Endometrial microvascular endothelial cells (primary cell): ENCODE results near the gene C9orf78. TPM values are rescaled to one million over a fixed set of nuclear protein-coding genes. Genes with fewer than 3 reads are reported as not detected.

Experiments
- in situ Hi-C: cut with HindIII; loops from 2 replicates; pipeline ENCODE4 v1.10.0; 2017; ENCODE audit warnings: low sequenced_read_pairs, low pct_unique_long_range_greater_than_20kb; ENCODE audit errors: inconsistent ontology term
- total RNA-seq: library from RNA; depleted of rRNA; stranded (reverse); fragments of >200 nt; gene quantifications from one replicate; pipeline ENCODE4 v1.2.3, GENCODE V29; 2015; ENCODE audit errors: inconsistent ontology term

The C9orf78 gene
- total RNA-seq, 1 donor from 2014 or later, result 45.3 TPM

- in situ Hi-C loops, result no loop called here
Measured at GRCh38 chr9:129850821-129851550, 15.9 kb upstream of the C9orf78 start.

- in situ Hi-C loops, result no loop called here
Measured at GRCh38 chr9:129849901-129850300, 14.8 kb upstream of the C9orf78 start.

- in situ Hi-C loops, result no loop called here
Measured at GRCh38 chr9:129848712-129849441, 13.8 kb upstream of the C9orf78 start.

DNA sequence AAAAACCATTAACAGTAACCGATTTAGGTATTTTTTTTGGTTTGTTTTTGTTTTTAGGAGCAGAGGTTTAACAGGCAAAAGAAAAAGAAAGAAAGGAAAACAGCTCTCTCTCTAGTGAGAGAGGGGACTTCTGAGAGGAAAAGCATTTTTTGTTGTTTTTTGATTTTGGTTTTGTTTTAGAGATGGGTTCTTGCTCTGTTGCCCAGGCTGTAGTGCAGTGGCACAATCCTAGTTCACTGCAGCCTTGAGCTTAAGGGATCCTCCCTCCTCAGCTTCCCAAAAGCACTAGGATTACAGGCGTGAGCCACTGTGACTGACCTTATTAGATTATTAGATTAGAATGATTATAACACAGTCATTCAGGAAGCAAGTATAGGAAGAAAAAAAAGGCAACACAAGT, 10.3 kb upstream of the C9orf78 start:
- in situ Hi-C loops, result no loop called here

DNA sequence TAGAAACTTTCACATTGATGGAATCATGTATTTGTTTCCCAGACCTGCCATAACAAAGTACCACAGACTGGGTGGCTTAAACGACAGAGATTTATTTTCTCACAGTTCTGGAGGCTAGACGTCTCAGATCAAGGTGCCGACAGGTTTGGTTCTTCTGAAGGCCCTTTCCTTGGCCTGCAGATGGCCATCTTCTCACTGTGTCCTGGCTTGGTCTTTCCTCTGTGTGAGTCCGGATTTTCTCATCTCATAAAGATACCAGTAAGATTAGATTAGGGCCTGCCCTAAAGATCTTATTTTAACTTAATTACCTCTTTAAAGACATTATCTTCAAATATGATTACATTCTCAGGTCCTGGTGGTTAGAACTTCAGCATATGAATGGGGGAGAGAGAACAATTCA, 6.0 kb upstream of the C9orf78 start:
- in situ Hi-C loops, result no loop called here

DNA sequence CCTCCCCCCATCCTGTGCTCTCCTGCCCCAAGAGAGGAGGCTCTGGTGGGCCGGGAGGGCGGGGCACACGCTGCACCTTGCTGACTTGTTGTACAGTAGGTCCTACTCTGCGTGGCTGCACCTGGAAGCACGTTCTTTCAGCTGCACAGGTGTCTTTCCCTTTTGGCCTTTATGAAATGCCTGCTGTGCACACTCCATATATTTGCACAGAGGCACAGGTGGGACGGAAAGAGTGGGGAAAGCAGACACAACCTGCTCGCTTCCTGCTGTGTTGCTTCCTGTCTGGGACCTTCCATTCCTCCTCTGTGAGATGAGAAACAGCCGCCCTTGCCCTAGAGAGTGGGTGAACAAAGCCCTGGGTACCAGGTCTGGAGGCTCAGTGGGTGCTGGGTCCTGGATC, 5.0 kb upstream of the C9orf78 start:
- in situ Hi-C loops, result no loop called here

GRCh38 chr9:129839324-129840023, 4.4 kb upstream of the C9orf78 start:
- in situ Hi-C loops, result no loop called here

DNA sequence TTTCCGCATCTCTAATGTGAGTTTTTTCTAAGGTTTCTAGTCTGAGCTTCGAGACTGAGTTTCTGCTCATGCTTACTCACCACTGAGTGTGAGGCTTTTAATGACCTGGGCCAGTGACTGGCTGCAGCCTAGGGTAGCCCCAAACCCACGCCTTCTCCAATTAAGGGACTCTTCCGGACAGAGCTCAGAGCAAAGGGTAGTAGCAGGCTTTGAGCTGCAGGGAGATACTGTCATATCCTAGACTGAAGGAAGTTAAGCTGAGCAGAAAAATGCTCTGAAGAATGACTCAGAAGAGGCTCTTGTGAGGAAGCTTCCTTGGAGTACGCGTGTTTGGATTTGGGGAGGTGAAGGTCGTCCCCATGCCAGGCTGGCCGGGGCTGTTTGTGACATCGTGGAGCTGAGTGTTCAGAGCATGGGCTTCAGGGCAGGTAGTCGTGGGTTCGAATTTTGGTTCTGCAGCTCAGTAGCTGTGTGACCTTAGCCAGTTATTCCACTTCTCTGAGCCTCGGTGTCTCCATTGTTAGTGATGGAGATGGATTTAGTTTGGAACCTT, 3.7 kb upstream of the C9orf78 start:
- in situ Hi-C loops, result no loop called here

DNA sequence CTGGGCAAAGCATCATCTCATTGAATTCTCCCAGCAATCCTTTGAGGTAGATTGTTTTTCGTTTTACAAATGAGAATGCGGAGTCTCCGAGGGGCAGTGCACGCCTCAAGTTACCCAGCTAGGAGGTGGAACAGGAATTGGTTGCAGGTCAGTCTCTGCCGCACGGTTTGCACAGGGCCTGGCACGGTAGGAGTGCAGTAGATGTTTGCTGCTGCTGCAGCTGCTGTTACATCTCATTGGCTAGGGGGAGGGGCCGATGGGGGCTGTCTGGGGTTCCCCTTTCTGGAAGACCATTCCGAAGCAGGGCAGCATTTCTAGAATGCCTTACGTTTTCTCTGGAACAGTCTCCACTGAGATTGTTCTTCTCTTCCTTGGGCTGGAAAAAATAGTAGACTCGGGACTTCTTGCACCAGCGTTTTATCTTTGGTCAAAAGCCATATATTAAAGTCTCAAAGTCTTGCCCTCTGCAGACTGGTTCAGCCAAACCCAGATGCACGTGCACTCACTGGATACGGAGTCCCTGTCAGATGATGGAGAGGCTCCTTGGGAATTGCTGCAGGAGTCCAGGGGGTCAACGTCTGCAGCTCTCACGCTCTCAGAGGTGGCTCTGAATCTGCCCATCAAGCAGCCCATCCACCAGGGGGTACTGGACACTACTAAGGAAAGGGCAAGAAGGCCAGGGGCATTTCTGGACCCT, 1.4 kb upstream of the C9orf78 start:
- in situ Hi-C loops, result no loop called here

DNA sequence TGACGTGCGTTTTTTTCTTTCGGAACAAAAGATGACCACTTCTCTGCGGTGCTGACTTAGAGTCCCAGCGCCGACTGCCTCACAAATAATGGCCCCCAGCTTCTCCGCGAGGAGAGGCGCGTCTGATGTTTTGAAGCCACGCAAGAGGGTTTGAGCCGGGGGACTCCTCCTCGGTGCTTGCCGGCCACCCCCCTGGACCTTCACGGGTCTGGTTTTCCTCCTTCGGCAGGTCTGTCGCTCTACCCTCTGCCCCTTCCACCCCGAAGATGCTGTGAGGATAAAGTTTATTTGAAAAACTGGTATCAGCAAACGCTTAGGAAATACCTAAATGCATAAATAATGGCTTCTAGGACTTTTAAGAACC, 767 bp upstream of the C9orf78 start:
- in situ Hi-C loops, result no loop called here

GRCh38 chr9:129834489-129835127, 467 bp downstream of the C9orf78 start:
- in situ Hi-C loops, result no loop called here

- in situ Hi-C loops, result no loop called here
Measured at GRCh38 chr9:129832982-129833381, 2.1 kb downstream of the C9orf78 start.

DNA sequence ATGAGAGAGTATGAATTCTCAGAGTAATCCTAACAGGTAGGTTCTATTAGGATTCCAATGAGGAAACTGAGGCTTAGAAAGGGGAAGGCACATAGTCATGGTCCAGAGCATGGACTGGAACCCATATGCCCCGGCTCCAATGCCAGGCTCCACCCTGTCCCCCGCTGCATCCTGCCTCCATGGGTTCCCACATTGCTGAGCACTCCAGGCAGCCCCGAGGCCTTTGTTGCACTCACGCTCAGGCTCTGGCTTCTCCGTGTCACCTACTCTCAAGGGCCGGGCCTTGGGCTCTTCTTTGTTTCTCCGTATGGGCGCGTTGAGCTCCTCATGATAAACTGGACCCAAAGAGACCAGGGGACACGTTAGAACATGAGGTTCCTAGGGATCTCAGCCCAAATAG, 6.1 kb downstream of the C9orf78 start:
- in situ Hi-C loops, result no loop called here

DNA sequence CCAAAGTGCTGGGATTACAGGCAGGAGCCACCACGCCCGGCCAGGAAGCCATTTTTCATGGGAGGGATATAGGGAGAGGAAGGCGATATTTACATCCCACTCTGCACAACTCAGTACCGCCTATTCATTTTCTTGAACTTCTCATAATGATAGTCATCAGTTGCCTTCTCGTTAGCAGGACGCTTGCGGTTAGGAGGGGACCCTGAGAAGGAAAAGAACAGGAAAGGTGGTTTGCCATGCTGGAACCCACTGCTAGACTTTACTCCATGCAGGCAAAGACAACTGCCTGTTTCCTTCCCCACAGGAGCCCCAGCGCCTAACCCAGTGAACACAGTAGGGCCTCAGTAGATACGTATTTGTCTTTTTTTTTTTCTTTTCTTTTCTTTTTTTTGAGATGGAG, 7.0 kb downstream of the C9orf78 start:
- in situ Hi-C loops, result no loop called here

DNA sequence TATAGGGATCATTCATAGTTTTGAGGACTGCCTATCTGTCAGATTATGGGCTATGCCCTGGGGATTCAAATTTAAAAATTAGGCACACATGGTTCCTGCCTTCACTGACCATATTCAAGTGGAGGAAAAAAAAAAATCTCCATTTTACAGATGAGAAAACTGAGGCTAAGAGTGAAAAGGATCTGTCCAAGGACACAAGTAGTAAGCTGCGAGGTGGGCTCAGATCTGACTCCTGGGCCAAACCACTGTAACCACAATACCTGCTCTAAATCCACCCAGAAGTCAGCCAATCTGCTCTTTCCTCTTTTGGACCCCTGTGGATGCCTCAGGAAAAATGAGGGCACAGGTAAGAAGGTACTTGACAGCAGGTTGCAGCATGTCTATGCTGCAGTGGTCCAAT, 8.3 kb downstream of the C9orf78 start:
- in situ Hi-C loops, result no loop called here

DNA sequence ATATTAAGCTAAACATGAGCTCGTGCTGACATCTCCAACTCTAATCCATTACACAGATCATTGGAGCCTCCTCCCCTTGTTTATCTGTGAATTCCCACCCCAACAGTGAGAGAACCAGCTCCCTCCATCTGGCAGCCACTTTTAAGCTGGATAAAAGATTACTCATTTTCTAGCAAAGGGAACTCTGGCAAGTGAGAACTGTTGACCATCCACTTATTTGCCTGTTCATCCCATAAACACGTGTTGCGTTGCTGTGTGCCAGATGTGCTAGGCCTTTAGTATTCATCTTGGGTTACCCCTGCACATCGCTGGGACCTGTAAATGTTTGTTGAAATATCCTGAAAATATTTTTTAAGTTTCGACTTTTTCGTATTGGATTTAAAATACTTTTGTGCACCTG, 8.7 kb downstream of the C9orf78 start:
- in situ Hi-C loops, result no loop called here

- in situ Hi-C loops, result no loop called here
Measured at GRCh38 chr9:129823935-129824601, 11.0 kb downstream of the C9orf78 start, which contains the start of gene TOR1A. Gene TOR1A (minus strand): TSS chr9:129824136. CDS start chr9:129824085, 51 bp downstream.

DNA sequence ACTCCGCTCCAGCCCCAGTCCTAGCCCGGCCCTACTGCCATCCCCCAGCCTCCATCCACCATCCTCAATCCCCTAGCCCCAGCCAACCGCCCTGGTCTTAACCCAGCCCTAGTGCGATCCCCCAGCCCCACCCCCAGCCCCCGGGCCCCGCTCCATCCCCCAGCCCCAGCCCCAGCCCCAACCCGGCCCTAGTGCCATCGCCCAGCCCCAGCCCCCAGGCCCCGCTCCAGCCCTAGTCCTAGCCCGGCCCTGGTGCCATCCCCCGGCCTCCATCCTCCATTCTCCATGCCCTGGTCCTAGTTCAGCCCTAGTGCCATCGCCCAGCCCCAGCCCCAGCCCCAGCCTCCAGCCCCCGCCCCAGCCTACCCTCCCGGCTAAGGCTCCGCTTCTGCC, 11.5 kb downstream of the C9orf78 start:
- in situ Hi-C loops, result no loop called here
